ENCODE measurements around the gene DDX20. TPM values are rescaled to one million over a fixed set of nuclear protein-coding genes. Genes with fewer than 3 reads are reported as not detected.

The DDX20 gene
- polyA plus RNA-seq, 5 donors, result 15.1 to 22.1 (median 18.7) TPM

Other genes starting within 250 kb of the DDX20 start
- 10 to 100 TPM; 53.4 to 92.0 (median 85.5) TPM for gene RAP1A, start 136.1 kb upstream of the DDX20 start, polyA plus RNA-seq (ENCODE audit: insufficient read depth in 1 of 5, insufficient read length in 5 of 5, low replicate concordance in 1 of 5)
- 1 to 10 TPM; 3.2 to 7.3 (median 3.7) TPM for gene INKA2, start 16.5 kb upstream of the DDX20 start, polyA plus RNA-seq (ENCODE audit: insufficient read depth in 1 of 5, insufficient read length in 5 of 5, low replicate concordance in 1 of 5)
- under 1 TPM; 0.40 to 0.85 (median 0.49) TPM for gene KCND3, start 233.8 kb downstream of the DDX20 start, polyA plus RNA-seq (ENCODE audit: insufficient read depth in 1 of 5, insufficient read length in 5 of 5, low replicate concordance in 1 of 5)